SU-DHL-6 (cell line): Measurements from ENCODE around the gene GCNT4.

Experiments
- H2AFZ ChIP-seq: fragments of 200-600 bp; sonication (generic); 2 replicates; pipeline ENCODE4 v1.6.1; 2014; ENCODE audit warnings: low read depth, mild to moderate bottlenecking, moderate library complexity, mixed read lengths, antibody characterized with exemption, low read length; ENCODE audit not compliant: severe bottlenecking
- H3F3A ChIP-seq: fragments of 200-600 bp; shearing (Covaris generic); 2 replicates; pipeline ENCODE4 v1.6.0; 2016; ENCODE audit warnings: antibody characterized with exemption, mild to moderate bottlenecking; ENCODE audit not compliant: insufficient read depth
- H3K27ac ChIP-seq: fragments of 200-600 bp; sonication (generic); 2 replicates; pipeline ENCODE4 v1.5.1; 2016; ENCODE audit warnings: low read depth, mild to moderate bottlenecking, low read length, moderate library complexity, mixed read lengths
- H3K27me3 ChIP-seq: fragments of 200-600 bp; sonication (generic), shearing (Covaris generic); 2 replicates; pipeline ENCODE4 v1.6.0; 2014; ENCODE audit warnings: mild to moderate bottlenecking, low read length
- H3K36me3 ChIP-seq: fragments of 200-600 bp; sonication (generic); 2 replicates; pipeline ENCODE4 v1.6.1; 2014; ENCODE audit warnings: mild to moderate bottlenecking, low read length, mixed read lengths
- H3K4me2 ChIP-seq: fragments of 300-600, 200-600 bp; shearing (Covaris generic), sonication (generic); 2 replicates; pipeline ENCODE4 v1.6.0; 2014; ENCODE audit warnings: low read length, low read depth, mild to moderate bottlenecking; ENCODE audit not compliant: poor library complexity, severe bottlenecking
- H3K4me3 ChIP-seq: fragments of 200-600 bp; sonication (generic); 2 replicates; pipeline ENCODE4 v1.5.1; 2014; ENCODE audit warnings: antibody characterized with exemption, low read length, mild to moderate bottlenecking, mixed read lengths; ENCODE audit not compliant: insufficient read depth, poor library complexity, severe bottlenecking
- H3K79me2 ChIP-seq: fragments of 200-600 bp; sonication (generic); 2 replicates; pipeline ENCODE4 v1.6.1; 2014; ENCODE audit warnings: mild to moderate bottlenecking, low read length, moderate library complexity; ENCODE audit not compliant: insufficient read depth
- H3K9ac ChIP-seq: fragments of 200-600 bp; sonication (generic); 2 replicates; pipeline ENCODE4 v1.7.0; 2014; ENCODE audit warnings: mild to moderate bottlenecking, low read length
- H3K9me2 ChIP-seq: fragments of 200-600 bp; sonication (generic); replicated peaks from 2 replicates; pipeline ENCODE4 v1.6.1; 2014; ENCODE audit warnings: low read length; ENCODE audit not compliant: insufficient read depth
- H3K9me3 ChIP-seq: fragments of 200-600 bp; sonication (generic); 2 replicates; pipeline ENCODE4 v1.6.1; 2014; ENCODE audit warnings: low read length, mixed read lengths; ENCODE audit not compliant: insufficient read depth
- H4K20me1 ChIP-seq: fragments of 200-600 bp; sonication (generic); 2 replicates; pipeline ENCODE4 v1.6.1; 2014; ENCODE audit warnings: low read depth, mild to moderate bottlenecking, antibody characterized with exemption, low read length, moderate library complexity, mixed read lengths
- EZH2phosphoT487 ChIP-seq: fragments of 200-600 bp; sonication (generic), shearing (Covaris generic); conservative IDR thresholded peaks from 2 replicates; pipeline ENCODE4 v1.6.1; 2018; ENCODE audit warnings: mild to moderate bottlenecking, antibody characterized with exemption, low read length, moderate library complexity, mixed read lengths
- TF ChIP-seq, protein P1 (sequence below): fragments of 200-600 bp; sonication (generic); IDR thresholded peaks from one replicate; pipeline ENCODE4 v1.5.1; 2017; ENCODE audit warnings: antibody characterized with exemption, mild to moderate bottlenecking, low read length, moderate library complexity; ENCODE audit not compliant: insufficient read depth, poor library complexity, severe bottlenecking

GCNT4 gene

DNA sequence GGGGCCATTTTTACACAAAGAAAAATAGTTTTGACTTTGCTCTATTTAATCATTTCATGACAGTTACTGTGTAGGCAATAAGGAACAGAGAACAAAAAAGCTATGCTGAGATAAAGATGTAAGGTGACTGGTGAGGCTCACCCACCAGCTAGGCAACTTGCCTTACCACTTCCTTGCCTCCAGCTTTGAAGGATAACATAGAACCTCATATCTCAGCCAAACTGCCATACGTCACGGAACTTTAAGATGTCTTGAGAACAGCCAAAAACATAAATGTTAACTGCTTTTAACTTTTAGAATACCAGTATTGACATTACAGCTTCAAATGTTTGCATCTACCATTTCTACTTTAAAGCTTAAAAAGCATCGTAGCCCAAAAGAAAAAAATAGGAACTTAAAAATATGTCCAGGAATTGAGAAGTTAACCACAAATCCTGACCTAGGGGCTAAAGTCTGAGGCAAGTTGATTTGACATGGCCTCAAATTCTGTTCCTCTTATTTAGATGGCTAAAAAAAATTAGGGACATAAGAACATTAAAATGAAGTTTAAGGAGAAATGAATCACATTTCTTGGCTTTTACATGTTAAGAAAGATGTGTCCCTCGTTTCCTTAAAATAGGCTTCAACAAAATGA, 7.7 kb upstream of the GCNT4 start:
- H3K79me2 ChIP-seq: no peaks in the 10 kb centered on the region
- H2AFZ ChIP-seq: no peak overlapping the region
- no peaks in the 10 kb centered on the region for H3K27me3 ChIP-seq
- H3K9me3 ChIP-seq: no peaks in the 10 kb centered on the region
- no peak overlapping the region for H3K4me2 ChIP-seq
- no peaks in the 10 kb centered on the region for H3K36me3 ChIP-seq
- no peak overlapping the region for H3K4me3 ChIP-seq
- no peak overlapping the region for H3K27ac ChIP-seq
- H4K20me1 ChIP-seq: no peaks in the 10 kb centered on the region
- no peaks in the 10 kb centered on the region for H3K9me2 ChIP-seq
- no peak overlapping the region for H3K9ac ChIP-seq
- H3F3A ChIP-seq: no peaks in the 10 kb centered on the region
- TF ChIP-seq EZH2phosphoT487: no peak
- TF ChIP-seq, protein P1, sequence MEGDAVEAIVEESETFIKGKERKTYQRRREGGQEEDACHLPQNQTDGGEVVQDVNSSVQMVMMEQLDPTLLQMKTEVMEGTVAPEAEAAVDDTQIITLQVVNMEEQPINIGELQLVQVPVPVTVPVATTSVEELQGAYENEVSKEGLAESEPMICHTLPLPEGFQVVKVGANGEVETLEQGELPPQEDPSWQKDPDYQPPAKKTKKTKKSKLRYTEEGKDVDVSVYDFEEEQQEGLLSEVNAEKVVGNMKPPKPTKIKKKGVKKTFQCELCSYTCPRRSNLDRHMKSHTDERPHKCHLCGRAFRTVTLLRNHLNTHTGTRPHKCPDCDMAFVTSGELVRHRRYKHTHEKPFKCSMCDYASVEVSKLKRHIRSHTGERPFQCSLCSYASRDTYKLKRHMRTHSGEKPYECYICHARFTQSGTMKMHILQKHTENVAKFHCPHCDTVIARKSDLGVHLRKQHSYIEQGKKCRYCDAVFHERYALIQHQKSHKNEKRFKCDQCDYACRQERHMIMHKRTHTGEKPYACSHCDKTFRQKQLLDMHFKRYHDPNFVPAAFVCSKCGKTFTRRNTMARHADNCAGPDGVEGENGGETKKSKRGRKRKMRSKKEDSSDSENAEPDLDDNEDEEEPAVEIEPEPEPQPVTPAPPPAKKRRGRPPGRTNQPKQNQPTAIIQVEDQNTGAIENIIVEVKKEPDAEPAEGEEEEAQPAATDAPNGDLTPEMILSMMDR: no peak

DNA sequence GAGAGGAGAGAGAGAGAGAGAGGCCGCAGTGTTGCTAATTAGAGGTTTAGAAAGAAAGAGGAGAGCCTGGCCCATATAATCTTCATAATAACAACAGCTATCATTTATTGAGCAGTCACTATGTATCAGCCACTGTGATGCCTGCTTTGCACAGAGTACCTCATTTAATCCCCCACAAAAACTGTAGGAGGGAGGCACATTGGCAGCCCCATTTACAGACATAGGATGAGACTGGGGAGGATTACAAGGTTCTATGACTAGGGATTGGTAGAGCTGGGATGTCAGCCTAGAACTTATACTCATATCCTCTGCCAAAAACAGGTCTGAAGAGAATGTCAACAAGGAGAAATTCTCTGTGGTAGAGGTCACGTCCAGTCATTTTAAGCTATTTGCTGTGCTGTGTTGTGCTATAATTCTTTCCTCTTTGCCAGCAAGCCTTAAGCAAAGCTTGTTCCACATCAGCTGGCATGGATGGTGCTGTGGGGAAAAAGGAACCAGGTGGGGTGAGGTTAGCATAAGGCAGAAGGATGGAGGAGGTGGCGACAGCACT, 6.7 kb upstream of the GCNT4 start:
- no peaks in the 10 kb centered on the region for H4K20me1 ChIP-seq
- H3K4me2 ChIP-seq: no peak overlapping the region
- TF ChIP-seq, protein P1: no peak
- TF ChIP-seq EZH2phosphoT487: no peak
- no peak overlapping the region for H3K9ac ChIP-seq
- H3K27ac ChIP-seq: no peak overlapping the region
- H3K27me3 ChIP-seq: no peaks in the 10 kb centered on the region
- no peaks in the 10 kb centered on the region for H3K79me2 ChIP-seq
- H3K4me3 ChIP-seq: no peak overlapping the region
- no peaks in the 10 kb centered on the region for H3F3A ChIP-seq
- no peaks in the 10 kb centered on the region for H3K36me3 ChIP-seq
- H2AFZ ChIP-seq: no peak overlapping the region
- no peaks in the 10 kb centered on the region for H3K9me2 ChIP-seq
- H3K9me3 ChIP-seq: no peaks in the 10 kb centered on the region

DNA sequence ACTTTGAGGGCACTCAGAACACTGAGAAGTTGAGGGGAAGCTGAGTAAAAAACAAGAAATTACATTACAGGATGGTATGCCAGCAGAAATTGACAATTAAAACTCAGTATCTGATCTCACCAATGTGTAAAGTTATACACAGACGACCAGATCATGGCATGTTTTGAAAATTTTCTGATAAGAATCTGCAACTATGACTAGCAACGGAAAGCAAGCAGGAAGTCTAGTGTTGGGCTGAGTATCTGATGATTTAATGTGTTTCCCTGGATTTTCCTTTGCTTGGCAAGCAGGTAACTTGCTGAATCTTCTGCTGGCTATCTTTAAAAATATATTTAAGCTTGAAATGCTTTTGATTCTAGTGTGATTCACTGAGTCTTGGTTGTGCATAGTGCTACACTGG, 5.2 kb upstream of the GCNT4 start:
- H3K27me3 ChIP-seq: no peaks in the 10 kb centered on the region
- no peak overlapping the region for H2AFZ ChIP-seq
- no peaks in the 10 kb centered on the region for H3K9me3 ChIP-seq
- TF ChIP-seq, protein P1: no peak
- TF ChIP-seq EZH2phosphoT487: no peak
- no peak overlapping the region for H3K4me2 ChIP-seq
- H3F3A ChIP-seq: no peaks in the 10 kb centered on the region
- H3K9ac ChIP-seq: no peak overlapping the region
- H3K36me3 ChIP-seq: no peaks in the 10 kb centered on the region
- H4K20me1 ChIP-seq: no peaks in the 10 kb centered on the region
- H3K9me2 ChIP-seq: no peaks in the 10 kb centered on the region
- no peak overlapping the region for H3K27ac ChIP-seq
- no peaks in the 10 kb centered on the region for H3K79me2 ChIP-seq
- no peak overlapping the region for H3K4me3 ChIP-seq
